Ectodermal cell (in vitro differentiated cells): ENCODE measurements around the gene TMEM221.

Experiments used
- H3K27ac ChIP-seq: 2 replicates; pipeline ENCODE4 v1.7.0; 2013; ENCODE audit warnings: mild to moderate bottlenecking, low read depth, low read length; ENCODE audit not compliant: insufficient read depth, poor library complexity, severe bottlenecking
- H3K27me3 ChIP-seq: 2 replicates; pipeline ENCODE4 v1.7.0; 2013; ENCODE audit warnings: mild to moderate bottlenecking, low read length; ENCODE audit not compliant: insufficient read depth, control insufficient read depth, poor library complexity, severe bottlenecking
- H3K36me3 ChIP-seq: one replicate; pipeline ENCODE4 v1.7.0; 2013; ENCODE audit warnings: low read length; ENCODE audit not compliant: control insufficient read depth, insufficient read depth
- H3K4me1 ChIP-seq: one replicate; pipeline ENCODE4 v1.7.0; 2013; ENCODE audit warnings: low read length; ENCODE audit not compliant: control insufficient read depth, insufficient read depth
- H3K4me3 ChIP-seq: 2 replicates; pipeline ENCODE4 v1.7.0; 2013; ENCODE audit warnings: low read depth, low read length, control low read depth; ENCODE audit not compliant: insufficient read depth
- H3K9me3 ChIP-seq: 2 replicates; pipeline ENCODE4 v1.7.0; 2013; ENCODE audit warnings: mild to moderate bottlenecking, low read length, moderate library complexity; ENCODE audit not compliant: control insufficient read depth
- WGBS, 2 experiments: methylation state at CpG; one replicate each; pipeline ENCODE4 v1.1.7; 2013; ENCODE audit warnings: missing lambda C conversion rate in 2 of 2; 5-methylcytosine and 5-hydroxymethylcytosine counted together

The TMEM221 gene

DNA sequence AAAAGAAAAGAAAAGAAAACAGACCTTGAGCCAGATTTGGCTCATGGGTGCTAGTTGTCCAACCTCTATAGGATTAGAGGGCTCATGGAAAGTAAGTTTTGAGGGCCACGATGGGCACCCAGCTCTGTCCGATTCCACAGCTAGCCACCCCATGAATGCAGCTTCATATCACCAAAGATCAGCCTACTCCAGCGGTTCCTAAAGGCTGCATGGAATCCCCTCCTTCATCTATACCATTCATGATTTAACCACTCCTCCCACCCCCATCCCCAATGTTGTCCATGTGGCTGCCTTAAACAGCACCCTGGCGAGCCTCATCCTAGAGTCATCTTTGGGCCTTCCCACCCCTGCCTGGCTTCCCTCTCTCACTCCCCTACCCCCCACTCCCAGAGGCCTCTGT lies 26.5 kb downstream of the TMEM221 start:
- Histone ChIP-seq H3K4me3 (no peak overlapping the region), H3K9me3 (no peaks in the 10 kb centered on the region), H3K27me3 (no peaks in the 10 kb centered on the region), H3K27ac (no peak overlapping the region), H3K4me1 (peaks cover 4% of the 10 kb centered on the region), H3K36me3 (no peaks in the 10 kb centered on the region)
- WGBS, 2 experiments = 94 to 96% methylated on average over 4 of the region's 4 CpGs

DNA sequence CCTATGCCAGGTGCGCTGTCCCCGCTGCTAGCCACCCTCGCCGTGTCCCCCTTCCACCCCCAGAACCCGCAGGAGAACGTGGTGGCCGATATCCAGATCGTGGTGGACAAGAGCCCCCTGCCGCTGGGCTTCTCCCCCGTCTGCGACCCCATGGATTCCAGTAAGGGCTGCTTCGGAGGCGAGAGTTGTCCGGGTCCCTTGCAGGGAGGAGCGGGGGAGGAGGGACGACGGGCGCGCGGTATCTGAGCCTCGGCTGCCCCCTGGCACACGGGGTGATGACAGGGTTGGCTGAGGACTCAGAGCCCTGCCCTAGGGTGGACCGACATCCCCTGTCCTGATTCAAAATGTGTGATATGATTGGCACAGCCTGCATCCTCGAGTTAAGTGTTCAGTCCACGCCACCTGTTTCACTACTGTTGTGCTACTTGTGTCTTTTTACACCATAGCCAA lies 28.0 kb downstream of the TMEM221 start:
- no peak overlapping the region for H3K27ac ChIP-seq
- H3K4me3 ChIP-seq = peak overlapping the region; percentile 86
- no peaks in the 10 kb centered on the region for H3K9me3 ChIP-seq
- 10 to 11% methylated on average over 25 of the region's 25 CpGs for WGBS, 2 experiments
- peaks cover 7% of the 10 kb centered on the region for H3K4me1 ChIP-seq
- H3K36me3 ChIP-seq = no peaks in the 10 kb centered on the region
- H3K27me3 ChIP-seq = no peaks in the 10 kb centered on the region

DNA sequence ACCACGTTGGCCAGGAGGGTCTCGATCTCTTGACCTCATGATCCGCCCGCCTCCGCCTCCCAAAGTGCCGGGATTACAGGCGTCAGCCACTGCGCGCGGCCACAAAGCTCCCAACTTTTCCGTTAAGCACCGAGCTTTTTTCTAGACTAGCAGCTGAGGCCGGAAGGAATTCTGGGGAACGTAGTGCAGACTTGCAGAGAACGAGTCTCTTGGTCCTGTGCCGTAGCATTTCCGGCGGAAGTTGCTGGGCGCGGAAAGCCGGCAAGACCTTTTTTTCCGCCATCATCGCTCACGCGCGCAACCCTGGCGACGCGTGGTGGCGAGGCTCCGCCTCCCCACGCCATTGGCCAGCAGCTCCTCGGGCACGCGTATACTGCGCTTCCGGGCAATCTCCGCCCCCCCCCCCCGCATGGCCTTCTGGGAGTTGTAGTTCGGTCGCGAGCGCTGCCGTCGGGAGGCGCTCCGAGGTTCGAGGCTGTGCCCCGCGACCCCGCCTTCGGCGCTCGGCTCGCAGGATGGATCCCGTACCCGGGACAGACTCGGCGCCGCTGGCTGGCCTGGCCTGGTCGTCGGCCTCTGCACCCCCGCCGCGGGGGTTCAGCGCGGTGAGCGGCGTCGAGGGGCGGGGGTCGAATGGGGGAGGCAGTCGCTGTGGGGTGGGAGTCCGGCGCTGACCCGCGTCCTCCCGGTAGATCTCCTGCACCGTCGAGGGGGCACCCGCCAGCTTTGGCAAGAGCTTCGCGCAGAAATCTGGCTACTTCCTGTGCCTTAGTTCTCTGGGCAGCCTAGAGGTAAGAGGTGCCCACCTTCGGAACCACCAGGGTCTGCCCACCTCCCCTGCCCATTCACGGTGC lies 28.6 kb downstream of the TMEM221 start, which contains the start of gene MVB12A:
Gene MVB12A (plus strand): TSS at position 427 of the 854 bp plus-strand sequence. CDS start 89 bp downstream, at position 516.
- Histone ChIP-seq H3K27ac (peak within 1 kb of the TSS; percentile 70), H3K27me3 (no peaks in the 10 kb centered on the region), H3K4me3 (peak within 1 kb of the TSS; percentile 86), H3K9me3 (no peaks in the 10 kb centered on the region), H3K4me1 (peaks cover 9% of the 10 kb centered on the region), H3K36me3 (no peaks in the 10 kb centered on the region)
- WGBS, 2 experiments = 1% methylated on average over 85 of the region's 85 CpGs

DNA sequence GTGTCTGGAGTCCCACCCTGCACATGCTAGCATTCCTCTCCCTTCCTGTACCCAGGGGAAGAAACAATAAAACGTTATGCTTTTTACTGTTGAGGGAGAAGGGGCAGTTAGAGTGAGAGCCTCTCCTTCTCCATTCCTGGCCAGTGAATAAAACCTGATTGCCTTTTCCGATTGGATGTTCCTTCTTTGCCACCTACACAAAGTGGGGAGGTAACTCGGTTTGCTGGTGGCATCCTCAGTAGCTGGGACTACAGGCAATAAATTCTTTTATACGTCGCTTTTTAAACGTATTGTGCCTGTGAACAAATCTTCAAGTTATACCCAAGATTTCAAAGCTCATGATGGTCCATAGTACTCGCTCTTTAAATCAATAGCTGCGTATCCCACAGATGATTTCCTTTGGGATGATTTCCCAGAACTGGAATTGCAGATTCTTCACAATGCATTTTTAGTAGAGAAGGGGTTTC lies 29.3 kb downstream of the TMEM221 start:
- peaks cover 5% of the 10 kb centered on the region for H3K4me1 ChIP-seq
- 65 to 69% methylated on average over 8 of the region's 8 CpGs for WGBS, 2 experiments
- no peaks in the 10 kb centered on the region for H3K36me3 ChIP-seq
- peak overlapping the region; percentile 24 for H3K4me3 ChIP-seq
- no peaks in the 10 kb centered on the region for H3K9me3 ChIP-seq
- no peaks in the 10 kb centered on the region for H3K27me3 ChIP-seq
- peak overlapping the region; percentile 70 for H3K27ac ChIP-seq

DNA sequence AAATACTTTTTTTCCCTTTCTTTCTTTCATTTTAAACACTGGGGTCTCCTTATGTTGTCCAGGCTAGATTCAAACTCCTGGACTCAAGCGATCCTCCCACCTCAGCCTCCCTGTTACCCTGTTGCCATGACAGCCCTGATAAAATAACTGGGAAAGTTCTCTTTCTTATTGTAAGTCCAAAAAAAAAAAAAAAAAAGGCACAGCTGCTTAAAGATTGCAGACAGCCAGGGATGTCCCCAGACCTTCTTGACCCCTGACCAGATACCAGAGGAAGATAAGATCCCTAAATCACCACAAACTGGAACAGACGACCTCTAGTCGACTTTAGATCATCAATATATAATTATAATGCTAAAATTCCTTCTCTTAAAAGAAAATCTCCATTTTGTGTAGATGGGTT lies 29.8 kb downstream of the TMEM221 start:
- H3K27me3 ChIP-seq = no peaks in the 10 kb centered on the region
- peaks cover 5% of the 10 kb centered on the region for H3K4me1 ChIP-seq
- H3K36me3 ChIP-seq = no peaks in the 10 kb centered on the region
- 90 to 100% methylated on average over 1 to 2 of the region's 3 CpGs for WGBS, 2 experiments
- H3K9me3 ChIP-seq = no peaks in the 10 kb centered on the region
- peak overlapping the region; percentile 24 for H3K4me3 ChIP-seq
- H3K27ac ChIP-seq = no peak overlapping the region

DNA sequence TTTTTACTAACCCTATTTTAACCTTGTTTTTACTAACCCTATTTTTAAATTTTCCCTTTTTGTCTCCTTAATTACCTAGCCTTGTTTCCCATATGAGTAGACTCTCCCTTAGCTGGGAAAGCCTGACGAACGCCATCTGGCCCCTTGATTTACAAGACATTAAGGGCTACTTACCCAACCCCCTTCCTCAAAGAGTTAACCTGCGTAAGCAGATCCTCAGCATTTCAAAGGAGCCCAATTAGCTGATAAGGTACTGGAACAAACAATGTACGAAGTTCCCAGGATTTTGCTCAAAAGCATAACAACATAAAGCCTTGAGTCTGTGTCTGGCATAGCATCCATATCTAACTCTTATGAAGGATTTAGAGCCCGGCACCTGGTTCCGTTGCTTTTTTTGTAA lies 33.3 kb downstream of the TMEM221 start:
- peaks cover 5% of the 10 kb centered on the region for H3K4me1 ChIP-seq
- no peak overlapping the region for H3K27ac ChIP-seq
- H3K36me3 ChIP-seq = no peaks in the 10 kb centered on the region
- no peaks in the 10 kb centered on the region for H3K27me3 ChIP-seq
- H3K9me3 ChIP-seq = no peaks in the 10 kb centered on the region
- no peak overlapping the region for H3K4me3 ChIP-seq
- WGBS, 2 experiments = 24 to 29% methylated on average over 6 of the region's 6 CpGs

DNA sequence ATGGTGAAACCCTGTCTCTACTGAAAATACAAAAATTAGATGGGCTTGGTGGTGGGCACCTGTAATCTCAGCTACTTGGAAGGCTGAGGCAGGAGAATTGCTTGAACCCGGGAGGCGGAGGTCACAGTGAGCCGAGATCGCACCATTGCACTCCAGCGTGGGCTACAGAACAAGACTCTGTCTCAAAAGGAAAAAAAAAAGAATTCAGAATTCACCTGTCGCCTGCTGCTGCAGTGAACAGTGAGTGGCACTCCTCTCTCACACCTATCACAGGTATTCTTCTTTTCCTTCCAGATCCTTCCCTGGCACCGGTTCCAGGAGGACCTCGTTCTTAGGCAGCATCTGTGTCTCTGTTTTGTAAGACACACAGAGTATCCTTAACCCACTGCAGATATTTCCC lies 34.4 kb downstream of the TMEM221 start:
- Histone ChIP-seq H3K27me3 (no peaks in the 10 kb centered on the region), H3K9me3 (no peaks in the 10 kb centered on the region), H3K36me3 (no peaks in the 10 kb centered on the region), H3K27ac (no peak overlapping the region), H3K4me1 (peaks cover 5% of the 10 kb centered on the region), H3K4me3 (no peak overlapping the region)
- 91 to 94% methylated on average over 8 of the region's 8 CpGs for WGBS, 2 experiments

DNA sequence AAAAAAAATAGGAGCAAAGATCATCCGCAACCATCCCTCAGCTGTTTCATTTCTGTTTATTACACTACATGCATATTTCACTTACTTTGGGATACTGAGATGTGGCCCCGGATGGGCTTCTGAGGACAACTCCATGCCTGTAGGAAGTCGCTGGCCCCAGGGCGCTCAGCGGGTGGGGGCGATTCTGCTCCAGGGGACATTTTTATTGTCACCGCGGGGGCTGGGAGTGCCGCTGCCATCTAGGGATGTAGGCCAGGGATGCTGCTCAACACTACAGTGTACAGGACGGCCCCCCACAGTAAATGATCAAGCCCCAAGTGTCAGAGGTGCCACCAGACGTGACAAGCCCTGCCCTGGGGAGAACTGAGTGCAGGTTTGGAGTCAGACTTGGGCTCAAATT lies 36.7 kb downstream of the TMEM221 start:
- H3K4me1 ChIP-seq = peaks cover 5% of the 10 kb centered on the region

DNA sequence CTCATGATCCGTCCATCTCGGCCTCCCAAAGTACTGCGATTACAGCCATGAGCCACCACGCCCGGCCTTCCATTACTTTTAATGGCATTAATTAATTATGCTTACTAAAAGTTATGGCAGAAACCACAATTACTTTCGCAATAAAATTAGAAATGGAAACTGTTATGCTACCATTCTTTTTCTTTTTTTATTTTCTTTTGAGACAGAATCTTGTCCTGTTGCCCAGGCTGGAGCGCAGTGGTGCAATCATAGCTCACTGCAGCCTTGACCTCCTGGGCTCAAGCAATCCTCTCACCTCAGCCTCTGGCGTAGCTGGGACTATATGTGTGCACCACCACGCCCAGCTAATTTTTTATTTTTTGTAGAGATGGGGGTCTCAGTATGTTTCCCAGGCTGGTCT lies 38.5 kb downstream of the TMEM221 start:
- no peaks in the 10 kb centered on the region for H3K36me3 ChIP-seq
- H3K4me1 ChIP-seq = peaks cover 12% of the 10 kb centered on the region
- H3K9me3 ChIP-seq = no peaks in the 10 kb centered on the region
- WGBS, 2 experiments = 94 to 95% methylated on average over 9 of the region's 9 CpGs
- no peaks in the 10 kb centered on the region for H3K27me3 ChIP-seq
- no peak overlapping the region for H3K4me3 ChIP-seq
- H3K27ac ChIP-seq = no peak overlapping the region

More for the DNA sequence above, 36.7 kb downstream of the TMEM221 start:
- Histone ChIP-seq H3K9me3 (no peaks in the 10 kb centered on the region), H3K4me3 (no peak overlapping the region), H3K36me3 (no peaks in the 10 kb centered on the region), H3K27me3 (no peaks in the 10 kb centered on the region), H3K27ac (no peak overlapping the region)
- WGBS, 2 experiments = 88 to 91% methylated on average over 11 of the region's 11 CpGs

DNA sequence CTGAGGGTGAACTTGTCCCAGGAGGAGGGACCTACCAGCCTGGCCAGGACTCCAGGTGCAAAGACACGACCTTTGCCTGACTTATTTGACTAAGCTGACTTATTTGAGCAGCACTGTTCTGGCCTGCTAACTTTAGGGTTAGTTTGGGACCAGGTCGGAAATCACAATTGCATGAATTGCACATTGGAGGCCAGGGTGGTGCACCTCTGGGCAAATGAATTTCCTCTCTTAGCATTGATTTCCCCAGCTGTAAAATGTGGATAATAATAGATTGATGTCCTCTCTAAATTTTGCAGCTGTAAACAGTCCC lies 41.6 kb downstream of the TMEM221 start:
- 89 to 92% methylated on average over 2 of the region's 2 CpGs for WGBS, 2 experiments
- no peak overlapping the region for H3K4me3 ChIP-seq
- H3K27me3 ChIP-seq = no peaks in the 10 kb centered on the region
- H3K36me3 ChIP-seq = no peaks in the 10 kb centered on the region
- no peak overlapping the region for H3K27ac ChIP-seq
- peaks cover 20% of the 10 kb centered on the region for H3K4me1 ChIP-seq
- no peaks in the 10 kb centered on the region for H3K9me3 ChIP-seq
